H9 (cell line): ENCODE measurements around the gene VAMP8. TPM values are rescaled to one million over a fixed set of nuclear protein-coding genes. Genes with fewer than 3 reads are reported as not detected.

Experiments
- DNase-seq: peaks from one replicate; pipeline ENCODE4 v3.0.0-alpha.2; 2017
- H2AFZ ChIP-seq: one replicate; pipeline ENCODE4 v1.6.1; 2013; ENCODE audit warnings: mild to moderate bottlenecking, low read length, control low read depth, moderate library complexity
- H2AK5ac ChIP-seq: 2 replicates; pipeline ENCODE4 v1.6.1; 2013; ENCODE audit warnings: low read length, control low read depth, mixed read lengths; ENCODE audit not compliant: insufficient read length
- H2BK120ac ChIP-seq: one replicate; pipeline ENCODE4 v1.6.1; 2013; ENCODE audit warnings: low read depth, mild to moderate bottlenecking, low read length, control low read depth, inconsistent platforms; ENCODE audit not compliant: poor library complexity, severe bottlenecking
- H2BK12ac ChIP-seq: 2 replicates; pipeline ENCODE4 v1.6.1; 2013; ENCODE audit warnings: low read length, control low read depth, mixed read lengths, low read depth; ENCODE audit not compliant: insufficient read length
- H2BK15ac ChIP-seq: 2 replicates; pipeline ENCODE4 v1.6.1; 2013; ENCODE audit warnings: low read depth, low read length, control low read depth
- H2BK20ac ChIP-seq: one replicate; pipeline ENCODE4 v1.6.1; 2013; ENCODE audit warnings: low read depth, mild to moderate bottlenecking, low read length, control low read depth, inconsistent platforms; ENCODE audit not compliant: poor library complexity, severe bottlenecking
- H2BK5ac ChIP-seq: 2 replicates; pipeline ENCODE4 v1.6.1; 2013; ENCODE audit warnings: low read length, control low read depth, mixed read lengths; ENCODE audit not compliant: insufficient read length
- H3K14ac ChIP-seq: 2 replicates; pipeline ENCODE4 v1.6.1; 2013; ENCODE audit warnings: low read length, control low read depth; ENCODE audit not compliant: insufficient read depth
- H3K18ac ChIP-seq: 2 replicates; pipeline ENCODE4 v1.6.1; 2013; ENCODE audit warnings: low read depth, mild to moderate bottlenecking, mixed read lengths, low read length, control low read depth; ENCODE audit not compliant: insufficient read length
- H3K23ac ChIP-seq: 2 replicates; pipeline ENCODE4 v1.6.1; 2013; ENCODE audit warnings: low read length, control low read depth, mixed read lengths, low read depth; ENCODE audit not compliant: insufficient read length
- H3K23me2 ChIP-seq: 2 replicates; pipeline ENCODE4 v1.6.1; 2013; ENCODE audit warnings: low read depth, mild to moderate bottlenecking, mixed read lengths, low read length, control low read depth; ENCODE audit not compliant: insufficient read length, poor library complexity, severe bottlenecking
- H3K27ac ChIP-seq: 2 replicates; pipeline ENCODE4 v1.5.1; 2013; ENCODE audit warnings: low read length, control low read depth, mixed read lengths, low read depth; ENCODE audit not compliant: insufficient read length
- H3K27me3 ChIP-seq: 2 replicates; pipeline ENCODE4 v1.6.1; 2013; ENCODE audit warnings: low read length, control low read depth, inconsistent platforms; ENCODE audit not compliant: insufficient read depth
- H3K4ac ChIP-seq: 2 replicates; pipeline ENCODE4 v1.6.1; 2013; ENCODE audit warnings: low read depth, mild to moderate bottlenecking, control low read depth, inconsistent platforms, low read length, moderate library complexity
- H3K4me1 ChIP-seq: 2 replicates; pipeline ENCODE4 v1.6.1; 2013; ENCODE audit warnings: low read length, control low read depth, inconsistent platforms; ENCODE audit not compliant: insufficient read depth
- H3K4me2 ChIP-seq: 2 replicates; pipeline ENCODE4 v1.6.1; 2013; ENCODE audit warnings: low read length, control low read depth, mixed read lengths; ENCODE audit not compliant: insufficient read length, insufficient read depth
- H3K56ac ChIP-seq: 2 replicates; pipeline ENCODE4 v1.6.1; 2013; ENCODE audit warnings: low read depth, mild to moderate bottlenecking, mixed read lengths, low read length, control low read depth; ENCODE audit not compliant: insufficient read length
- H3K79me1 ChIP-seq: 2 replicates; pipeline ENCODE4 v1.6.1; 2013; ENCODE audit warnings: low read depth, mild to moderate bottlenecking, moderate library complexity, low read length, control low read depth, inconsistent platforms; ENCODE audit not compliant: insufficient read depth, poor library complexity, severe bottlenecking
- H3K79me2 ChIP-seq: 2 replicates; pipeline ENCODE4 v1.6.1; 2013; ENCODE audit warnings: low read length, control low read depth, inconsistent platforms; ENCODE audit not compliant: insufficient read depth
- H3K9ac ChIP-seq: 2 replicates; pipeline ENCODE4 v1.6.1; 2013; ENCODE audit warnings: low read length, control low read depth, mixed read lengths; ENCODE audit not compliant: insufficient read length; ENCODE audit errors: extremely low read depth
- H3K9me3 ChIP-seq: one replicate; pipeline ENCODE4 v1.6.1; 2013; ENCODE audit warnings: low read depth, low read length, inconsistent platforms; ENCODE audit not compliant: control insufficient read depth
- H3T11ph ChIP-seq: one replicate; pipeline ENCODE4 v1.6.1; 2013; ENCODE audit warnings: mild to moderate bottlenecking, low read length, control low read depth, inconsistent platforms
- H4K20me1 ChIP-seq: one replicate; pipeline ENCODE4 v1.6.1; 2013; ENCODE audit not compliant: control insufficient read depth, insufficient read length, insufficient read depth
- H4K5ac ChIP-seq: 2 replicates; pipeline ENCODE4 v1.6.1; 2013; ENCODE audit warnings: low read depth, mild to moderate bottlenecking, mixed read lengths, low read length, control low read depth; ENCODE audit not compliant: insufficient read length
- H4K8ac ChIP-seq: replicated peaks from 2 replicates; pipeline ENCODE4 v1.6.1; 2013; ENCODE audit warnings: low read length, control low read depth, mixed read lengths, low read depth; ENCODE audit not compliant: insufficient read length
- H4K91ac ChIP-seq: 2 replicates; pipeline ENCODE4 v1.6.1; 2013; ENCODE audit warnings: low read depth, mild to moderate bottlenecking, moderate library complexity, mixed read lengths, low read length, control low read depth; ENCODE audit not compliant: insufficient read length
- H3K27ac Mint-ChIP-seq, 3 experiments: 2 replicates in 2 of 3; 3 replicates in 1 of 3; pipeline ENCODE4 v1.8.0; 2020 to 2021; ENCODE audit warnings: mixed read lengths in 3 of 3, mild to moderate bottlenecking in 1 of 3, moderate library complexity in 1 of 3
- H3K27me3 Mint-ChIP-seq: 2 replicates; pipeline ENCODE4 v1.8.0; 2021; ENCODE audit warnings: low read depth, mild to moderate bottlenecking, moderate library complexity, mixed read lengths
- H3K36me3 Mint-ChIP-seq, 3 experiments: 2 replicates in 2 of 3; 3 replicates in 1 of 3; pipeline ENCODE4 v1.8.0; 2020 to 2021; ENCODE audit warnings: low read depth in 3 of 3, mixed read lengths in 3 of 3; ENCODE audit not compliant: insufficient read depth in 1 of 3
- H3K4me1 Mint-ChIP-seq, 2 experiments: 2 replicates each; pipeline ENCODE4 v1.8.0; 2020; ENCODE audit warnings: mixed read lengths in 2 of 2
- H3K4me3 Mint-ChIP-seq, 2 experiments: 2 replicates in 1 of 2; 3 replicates in 1 of 2; pipeline ENCODE4 v1.8.0; 2020 to 2021; ENCODE audit warnings: mild to moderate bottlenecking in 2 of 2, mixed read lengths in 2 of 2, moderate library complexity in 1 of 2
- H3K9me3 Mint-ChIP-seq, 2 experiments: 2 replicates in 1 of 2; 3 replicates in 1 of 2; pipeline ENCODE4 v1.8.0; 2020; ENCODE audit warnings: mild to moderate bottlenecking in 2 of 2, mixed read lengths in 2 of 2, moderate library complexity in 1 of 2
- CTCF ChIP-seq: fragments of 200-600 bp; sonication (generic); conservative IDR thresholded peaks from 3 replicates; pipeline ENCODE4 v1.8.0; 2021; ENCODE audit warnings: antibody characterized with exemption, mild to moderate bottlenecking
- WGBS: extraction: QIAGEN DNeasy Blood & Tissue Kit; methylation state at CpG from one replicate; pipeline ENCODE4 v1.1.7; 2013; ENCODE audit warnings: missing lambda C conversion rate, low lambda C conversion rate, mixed read lengths; ENCODE audit not compliant: insufficient read length; ENCODE audit errors: extremely low coverage; 5-methylcytosine and 5-hydroxymethylcytosine counted together
- total RNA-seq: library from RNA; stranded (reverse); gene quantifications from 2 replicates; pipeline ENCODE4 v1.2.1, GENCODE V29; 2021

The VAMP8 gene
- total RNA-seq, 1 experiment from 2014 or later = 33.4 TPM

GRCh38 chr2:85597241-85597640 is 19.9 kb downstream of the VAMP8 start:
- Histone ChIP-seq H4K5ac (no peak overlapping the region), H3K56ac (no peak overlapping the region), H3K18ac (no peak overlapping the region), H2BK120ac (no peak overlapping the region), H3K14ac (no peak overlapping the region), H3K23me2 (peaks cover 9% of the 10 kb centered on the region), H3K79me1 (no peaks in the 10 kb centered on the region), H2AFZ (no peak overlapping the region), H3K4ac (no peak overlapping the region), H4K8ac (no peak overlapping the region), H2BK15ac (no peak overlapping the region), H3K4me1 (no peaks in the 10 kb centered on the region), H4K20me1 (no peaks in the 10 kb centered on the region), H3K27me3 (no peaks in the 10 kb centered on the region), H2BK20ac (no peak overlapping the region), H3K9ac (no peak overlapping the region), H3K23ac (no peak overlapping the region), H2BK5ac (no peak overlapping the region), H3K9me3 (no peaks in the 10 kb centered on the region), H4K91ac (no peak overlapping the region), H2AK5ac (no peak overlapping the region), H3K79me2 (no peaks in the 10 kb centered on the region), H3K27ac (no peak overlapping the region), H3K4me2 (no peak overlapping the region), H2BK12ac (no peak overlapping the region), H3T11ph (no peak overlapping the region)
- no peaks in the 10 kb centered on the region for H3K9me3 Mint-ChIP-seq
- H3K27me3 Mint-ChIP-seq = peaks cover 3% of the 10 kb centered on the region
- no peak for TF ChIP-seq CTCF
- H3K27ac Mint-ChIP-seq = no peak overlapping the region
- no CpG with 5 or more reads among the region's 5 CpGs for WGBS
- no peak for DNase-seq
- H3K4me1 Mint-ChIP-seq = peaks cover 22% of the 10 kb centered on the region in 2 experiments
- H3K4me3 Mint-ChIP-seq = peak overlapping the region; percentile 99; a peak in 3 of 5 replicates
- H3K36me3 Mint-ChIP-seq = peaks cover 0 to 24% (median 21%) of the 10 kb centered on the region in 3 experiments; a peak in 5 of 7 replicates
